GM20000 (cell line): ENCODE results near the gene COMMD10.
"Not testable (repeated sequence)": the region's sequence is repeated elsewhere in the genome, so short reads cannot be mapped to it uniquely, and the experiment has no call there.

ENCODE experiments used
- DNase-seq: peaks from one replicate; pipeline ENCODE4 v3.0.0; 2012; ENCODE audit warnings: low spot score
- CTCF ChIP-seq: IDR thresholded peaks from 2 replicates; pipeline ENCODE4 v1.5.1; 2012; ENCODE audit warnings: mild to moderate bottlenecking, control low read depth; ENCODE audit errors: extremely low read depth, missing control alignments

The COMMD10 gene

GRCh38 chr5:116075191-116075831 lies 9.5 kb upstream of the COMMD10 start:
- TF ChIP-seq CTCF: no peak
- no peak for DNase-seq

GRCh38 chr5:116076496-116076895 lies 8.3 kb upstream of the COMMD10 start:
- DNase-seq: peak; percentile 79
- no peak for TF ChIP-seq CTCF

- DNase-seq: no peak
- no peak for TF ChIP-seq CTCF
Observed at GRCh38 chr5:116078199-116078598, 6.6 kb upstream of the COMMD10 start.

GRCh38 chr5:116084287-116084691 lies 536 bp upstream of the COMMD10 start:
- TF ChIP-seq CTCF: no peak
- DNase-seq: peak; percentile 46

GRCh38 chr5:116086309-116086708 lies 1.5 kb downstream of the COMMD10 start:
- DNase-seq: not testable (repeated sequence)

- TF ChIP-seq CTCF: no peak
- DNase-seq: no peak
Observed at GRCh38 chr5:116088062-116088461, 3.2 kb downstream of the COMMD10 start.

GRCh38 chr5:116090302-116090701 lies 5.5 kb downstream of the COMMD10 start:
- no peak for DNase-seq

More at GRCh38 chr5:116090302-116090701, 5.5 kb downstream of the COMMD10 start:
- TF ChIP-seq CTCF: no peak
